Activated CD8-positive, alpha-beta memory T cell treated with anti-CD3 and anti-CD28 coated beads, Interleukin-2, amount 50 U/mL, for 48 hours (primary cell): ENCODE data around the gene C1orf105.
"Not testable (repeated sequence)": the region's sequence is repeated elsewhere in the genome, so short reads cannot be mapped to it uniquely, and the experiment has no call there.

ENCODE experiments used
- DNase-seq: peaks from one replicate; pipeline ENCODE4 v3.0.0-alpha.2; 2020

Gene C1orf105

DNA sequence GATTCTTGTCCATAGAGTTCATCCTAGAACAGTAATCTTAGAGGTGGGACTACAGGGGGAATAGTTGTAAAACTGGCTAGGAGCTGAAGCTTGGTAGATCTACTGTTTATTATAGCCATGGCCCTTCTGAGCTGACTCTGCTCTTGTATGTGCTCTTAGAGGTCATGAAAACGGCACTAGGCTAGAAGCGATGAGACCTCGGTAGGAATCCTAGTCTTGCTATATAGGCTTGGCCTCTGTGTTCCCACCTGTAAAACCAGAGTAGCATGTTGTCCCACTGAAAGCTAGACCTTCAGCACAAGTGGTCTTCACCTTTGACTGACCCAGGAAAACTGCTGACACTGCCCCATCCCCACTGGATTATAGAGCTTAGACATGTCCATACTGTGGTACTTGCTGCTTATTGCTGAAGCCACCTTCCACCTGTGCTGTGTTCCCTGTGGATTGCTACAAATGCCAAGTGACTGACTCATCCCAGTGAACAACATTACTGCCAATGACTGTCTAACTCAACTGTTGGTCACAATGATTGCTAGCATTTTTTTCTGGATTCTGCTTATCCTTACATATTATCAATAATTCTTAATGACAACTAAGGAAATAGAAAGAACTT is 46.4 kb downstream of the C1orf105 start:
- no peak for DNase-seq

DNA sequence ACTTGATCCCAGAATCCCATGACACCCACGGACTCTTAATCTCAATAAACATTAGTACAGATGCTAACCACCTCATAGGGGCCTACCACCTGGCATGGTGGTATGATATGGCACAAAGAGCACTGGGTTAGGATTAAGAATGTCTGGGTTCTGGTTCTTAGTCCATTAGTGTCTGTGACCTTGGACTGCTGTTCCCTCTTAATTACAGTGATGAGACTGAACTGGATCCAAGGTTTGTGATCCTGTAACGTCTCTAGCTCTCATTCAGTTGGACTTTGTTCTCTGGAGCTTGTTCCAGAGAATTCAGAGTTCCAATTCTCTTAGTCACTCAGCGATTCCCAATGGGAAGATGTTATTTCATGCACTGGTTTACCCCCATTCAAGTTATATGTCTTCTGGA is 47.0 kb downstream of the C1orf105 start:
- DNase-seq: no peak

DNA sequence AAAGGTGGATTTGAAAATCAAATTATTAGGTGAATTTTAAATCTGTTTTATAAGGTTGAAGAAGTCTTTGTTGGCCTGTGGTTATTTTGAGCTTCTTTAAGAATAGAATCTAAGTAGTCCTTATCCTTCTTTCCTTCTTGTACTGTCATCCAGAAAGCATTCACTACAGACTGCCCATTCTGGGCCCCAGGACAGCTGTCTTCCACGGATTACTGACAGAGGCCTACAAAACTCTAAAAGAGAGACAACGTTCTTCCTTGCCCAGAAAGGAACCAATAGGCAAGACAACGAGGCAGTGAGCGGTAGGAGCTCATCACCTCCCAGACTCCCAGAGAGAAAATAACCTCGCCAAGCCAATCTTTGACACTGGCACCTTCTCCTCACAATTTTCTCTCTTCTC is 47.8 kb downstream of the C1orf105 start:
- DNase-seq: no peak

DNA sequence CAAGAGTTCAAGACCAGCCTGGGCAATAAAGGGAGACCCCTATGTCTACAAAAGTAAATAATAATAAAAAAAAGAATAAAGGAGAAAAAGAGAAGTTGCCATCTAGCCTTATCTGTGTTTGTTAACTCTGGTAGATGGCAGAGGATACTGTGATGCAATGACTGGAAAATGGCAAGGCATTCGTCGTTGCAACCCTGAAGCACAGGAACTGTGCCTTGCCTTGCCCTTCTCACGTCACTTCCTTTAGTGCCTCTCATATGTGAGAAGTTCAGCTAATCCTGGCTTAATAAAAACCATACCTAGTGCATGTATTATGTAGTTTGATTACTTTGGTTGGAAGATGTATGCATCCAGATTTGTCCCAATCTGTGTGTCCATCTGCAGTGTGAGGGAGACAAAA is 49.2 kb downstream of the C1orf105 start:
- DNase-seq: no peak

DNA sequence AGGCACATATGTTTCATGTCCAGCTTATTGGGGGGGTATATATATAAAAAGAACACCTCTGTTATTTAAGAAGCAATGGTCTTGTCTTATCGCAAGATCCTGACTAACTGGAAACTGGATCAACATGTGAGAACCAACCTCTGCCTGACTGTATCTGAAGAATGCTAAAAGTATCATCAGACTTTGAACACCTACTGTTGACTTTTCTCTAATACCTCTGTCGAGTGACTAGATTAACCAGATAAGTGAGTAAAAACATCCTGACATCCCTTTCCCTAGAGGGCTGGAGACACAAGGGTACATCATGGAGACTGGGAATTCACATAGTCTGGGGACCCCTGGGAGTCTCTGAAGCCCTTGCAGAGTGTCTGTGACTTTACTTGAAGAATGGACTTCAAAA is 49.7 kb downstream of the C1orf105 start:
- DNase-seq: no peak

DNA sequence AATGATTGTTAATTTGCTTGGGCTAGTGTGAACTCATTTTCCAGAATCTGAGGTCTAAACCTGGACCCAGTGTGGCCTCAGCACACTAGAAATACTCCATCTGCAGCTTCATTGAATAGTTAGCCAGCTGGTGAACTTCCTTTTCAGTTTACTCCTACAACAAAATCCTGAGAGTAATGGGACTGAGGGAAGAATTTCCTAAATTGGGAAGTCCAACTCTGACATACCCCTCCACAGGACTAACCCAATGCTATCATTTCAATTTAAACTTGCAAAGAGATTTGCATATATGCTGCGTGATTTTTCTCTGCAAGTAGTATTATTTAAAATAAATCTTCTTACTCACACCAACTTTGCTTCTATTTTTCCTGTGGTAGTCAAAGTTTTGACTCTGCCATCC is 51.2 kb downstream of the C1orf105 start:
- DNase-seq: no peak

DNA sequence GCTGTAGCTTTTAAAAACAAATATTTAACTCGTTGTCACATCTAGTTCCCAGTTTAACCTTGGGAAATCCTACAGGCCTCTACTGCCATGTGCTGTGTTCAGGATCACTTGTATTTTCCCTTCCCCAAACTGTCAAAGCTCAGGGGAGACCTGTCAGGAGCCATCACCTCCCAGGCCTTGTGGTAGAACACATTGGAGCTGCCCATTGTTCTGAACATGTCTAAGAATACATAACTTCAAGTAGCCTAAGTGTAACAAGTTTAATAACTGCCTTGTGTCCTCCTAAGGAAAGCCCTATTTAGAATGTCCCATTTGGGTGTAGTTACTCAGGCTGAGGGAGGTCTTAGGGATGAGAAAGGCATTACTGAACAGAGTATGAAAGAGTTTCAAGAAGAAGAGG is 52.0 kb downstream of the C1orf105 start:
- no peak for DNase-seq

DNA sequence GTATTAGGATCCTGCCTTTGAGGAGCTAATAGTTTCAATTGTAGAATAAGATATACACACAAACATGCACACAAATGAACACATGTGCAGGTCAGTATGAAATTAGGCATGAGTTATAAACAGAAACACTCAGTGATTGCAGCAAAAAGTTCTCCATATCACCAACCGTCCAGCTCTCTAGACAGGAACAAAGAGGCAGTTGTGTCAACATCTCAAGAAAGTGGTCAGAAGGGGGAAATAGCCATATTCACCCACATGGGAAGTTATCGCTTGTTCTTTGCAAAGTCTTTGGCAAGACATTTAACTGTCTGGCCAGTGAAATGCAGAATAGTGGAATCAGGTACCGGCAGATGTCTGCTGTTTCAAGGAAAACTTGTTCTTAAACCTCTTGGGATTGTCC is 52.8 kb downstream of the C1orf105 start:
- no peak for DNase-seq

DNA sequence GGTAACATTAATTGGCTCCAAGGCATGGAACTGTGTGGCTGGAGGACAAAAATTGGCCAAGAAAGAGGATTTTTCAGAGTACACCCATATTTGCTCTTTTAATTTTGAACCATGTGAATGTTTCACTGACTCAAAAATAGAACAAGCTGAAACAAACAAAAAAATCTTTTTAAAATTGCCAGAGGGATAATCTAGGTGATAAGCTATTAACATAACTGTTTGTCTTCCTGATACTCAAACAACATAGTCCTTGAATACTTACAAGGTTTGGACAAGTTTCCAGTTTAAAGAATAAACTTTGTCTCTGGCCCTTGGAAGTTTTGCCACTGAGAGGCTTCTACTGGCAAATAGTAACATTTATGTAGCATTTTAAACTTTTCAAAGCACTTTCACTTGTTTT is 53.4 kb downstream of the C1orf105 start:
- DNase-seq: no peak

DNA sequence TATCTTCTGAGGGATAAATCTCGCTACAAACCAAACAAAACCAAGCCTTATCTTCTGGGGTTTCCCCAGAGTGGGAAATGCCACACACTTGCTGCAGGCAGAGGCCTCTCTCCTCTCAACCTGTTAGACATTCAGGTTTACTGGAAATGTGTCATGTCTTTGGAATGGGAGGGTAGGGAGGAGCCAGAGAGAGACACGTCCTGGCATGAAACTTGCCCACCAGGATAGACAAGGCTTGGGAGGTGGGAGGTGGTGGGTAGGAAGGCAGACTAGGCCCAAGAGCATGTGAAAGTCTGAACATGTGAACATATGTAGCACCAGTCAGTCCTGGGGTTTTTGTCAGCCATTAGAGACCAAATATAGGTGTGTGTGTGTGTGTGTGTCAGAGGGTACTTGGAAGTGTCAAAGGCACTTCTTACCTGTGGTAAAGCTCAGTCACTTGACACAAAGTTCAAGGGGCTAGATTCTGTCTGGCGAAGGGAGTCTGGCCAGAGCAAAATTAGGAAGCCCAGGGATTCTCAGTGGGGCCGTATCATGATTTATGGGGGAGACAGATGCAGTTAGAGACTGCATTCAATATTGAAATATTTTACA is 55.8 kb downstream of the C1orf105 start:
- no peak for DNase-seq

DNA sequence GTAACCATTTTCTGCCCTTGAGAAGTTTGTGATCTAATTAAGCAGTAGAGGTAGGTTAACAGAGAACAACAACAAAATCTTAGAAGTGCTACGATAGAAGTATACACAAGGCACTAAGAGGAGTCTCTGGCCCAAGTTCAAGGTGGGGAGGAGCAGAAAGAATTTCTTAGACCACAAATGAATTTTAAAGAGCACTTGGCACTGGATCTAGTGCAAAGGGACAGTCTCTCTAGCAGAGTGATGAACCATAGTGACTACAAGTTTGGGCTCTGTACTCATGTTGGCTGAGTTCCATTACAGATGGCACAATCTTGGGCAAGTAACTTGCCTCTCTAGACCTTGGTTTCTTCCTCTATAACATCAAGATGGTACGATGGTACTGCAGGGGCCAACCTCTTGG is 56.7 kb downstream of the C1orf105 start:
- DNase-seq: no peak

DNA sequence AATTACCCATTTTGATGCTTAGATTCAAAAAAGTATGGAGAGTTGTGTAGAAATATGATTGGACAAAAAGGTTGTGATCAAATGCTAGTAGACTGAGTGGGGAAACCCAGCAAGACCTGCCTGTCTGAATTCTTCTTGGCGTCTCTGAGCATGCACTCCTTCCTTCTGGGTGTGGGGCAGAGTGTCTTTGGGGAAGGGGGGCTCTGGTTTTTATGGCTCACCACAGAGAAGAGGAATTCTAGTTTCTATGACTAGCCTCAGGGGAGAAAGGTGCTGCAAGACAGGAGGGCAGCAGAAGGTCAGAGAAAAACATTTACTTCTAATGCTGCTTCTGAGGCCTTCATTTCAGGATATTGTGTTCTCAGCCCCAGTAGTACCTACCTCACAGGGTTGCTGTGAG is 57.3 kb downstream of the C1orf105 start:
- no peak for DNase-seq

DNA sequence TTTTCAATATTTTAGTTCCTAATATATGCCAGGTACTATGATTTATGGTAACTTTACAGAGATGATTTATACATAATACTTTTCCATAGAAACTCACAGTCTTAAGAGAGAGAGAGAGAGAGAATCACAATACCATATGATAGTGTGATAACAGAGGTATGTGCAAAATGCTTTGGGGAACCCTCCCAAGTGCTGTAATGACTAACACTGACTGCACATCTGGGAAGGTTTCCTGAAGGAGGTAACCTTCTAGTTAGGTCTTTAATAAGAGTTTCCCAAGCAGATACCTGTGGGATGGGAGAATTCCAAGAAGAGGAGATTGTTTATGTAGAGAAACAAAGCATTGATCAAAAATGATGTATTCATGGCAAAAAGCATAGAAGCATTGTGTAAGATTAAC is 58.0 kb downstream of the C1orf105 start:
- DNase-seq: no peak

DNA sequence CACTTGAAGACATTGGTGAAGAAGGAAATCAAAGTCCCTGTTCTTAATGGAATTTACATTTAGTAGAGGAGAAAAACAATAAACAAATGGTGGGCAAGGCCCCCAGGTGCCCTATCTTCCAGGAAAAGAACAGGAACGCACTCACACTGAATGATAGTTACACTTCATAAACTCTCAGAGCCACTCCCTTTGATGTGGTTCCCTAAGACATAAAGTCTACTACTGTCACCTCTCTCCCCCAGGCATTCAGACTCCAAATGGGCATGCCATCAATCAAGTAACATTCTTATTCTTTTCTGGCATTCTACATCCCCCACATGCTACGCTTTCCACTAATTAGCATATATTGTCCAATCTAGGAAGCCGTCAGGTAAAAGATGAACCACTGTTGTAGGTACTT is 59.9 kb downstream of the C1orf105 start:
- DNase-seq: no peak

DNA sequence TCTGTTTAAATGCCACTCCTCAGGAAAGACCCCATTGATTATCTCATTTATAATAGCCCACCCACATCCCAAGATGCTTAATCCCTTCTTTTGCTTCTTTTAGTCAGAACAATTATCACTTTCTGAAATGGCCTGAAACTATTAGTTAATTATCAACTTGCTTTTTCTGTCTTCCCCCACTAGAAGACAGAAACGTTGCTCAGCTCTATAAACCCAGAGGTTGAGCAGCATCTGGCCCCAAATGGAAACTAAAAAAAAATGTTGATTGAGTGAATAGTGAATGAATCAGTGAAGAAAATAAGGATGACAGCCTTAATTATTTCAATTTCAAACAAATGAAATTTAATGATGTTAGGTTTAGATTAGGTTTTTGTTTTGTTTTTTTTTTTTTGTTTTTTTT is 61.6 kb downstream of the C1orf105 start:
- no peak for DNase-seq

DNA sequence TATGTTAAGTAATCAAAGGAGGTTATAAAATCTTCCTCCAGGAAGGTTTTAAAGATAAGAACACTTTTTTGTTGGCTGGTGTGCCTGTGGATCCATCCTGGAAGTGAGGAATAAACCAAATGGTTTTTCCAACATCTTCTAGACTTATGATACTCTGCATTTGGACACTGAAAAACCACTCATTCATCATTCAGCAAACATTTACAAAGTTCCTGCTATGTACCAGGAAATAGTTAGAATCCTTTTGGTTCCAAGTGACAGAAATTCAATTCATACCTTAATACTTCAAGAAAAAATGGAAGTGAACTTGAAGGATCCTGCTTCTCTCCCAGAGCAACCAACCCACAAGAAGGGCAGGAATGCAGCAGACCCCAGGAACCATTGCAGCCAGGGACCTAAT is 63.0 kb downstream of the C1orf105 start:
- DNase-seq: no peak

DNA sequence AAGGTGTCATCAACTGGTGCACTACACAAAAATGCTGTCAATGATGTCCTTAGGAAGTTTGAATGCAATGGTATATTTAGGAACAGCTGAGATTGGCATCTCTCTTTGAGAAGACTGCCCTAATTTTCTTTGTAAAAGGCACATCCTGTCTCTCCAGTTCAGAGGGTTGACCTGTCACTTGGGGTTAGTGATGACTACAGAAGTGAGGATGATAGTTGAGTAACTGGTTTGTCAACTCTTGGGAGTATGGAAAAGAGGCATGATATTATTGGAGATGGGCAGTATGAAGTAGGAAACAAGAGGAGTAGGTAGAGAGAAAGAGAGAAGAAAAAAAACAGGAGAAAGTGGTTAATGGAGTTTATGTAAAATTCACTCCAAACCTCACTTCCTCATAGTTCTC is 63.8 kb downstream of the C1orf105 start:
- DNase-seq: no peak

DNA sequence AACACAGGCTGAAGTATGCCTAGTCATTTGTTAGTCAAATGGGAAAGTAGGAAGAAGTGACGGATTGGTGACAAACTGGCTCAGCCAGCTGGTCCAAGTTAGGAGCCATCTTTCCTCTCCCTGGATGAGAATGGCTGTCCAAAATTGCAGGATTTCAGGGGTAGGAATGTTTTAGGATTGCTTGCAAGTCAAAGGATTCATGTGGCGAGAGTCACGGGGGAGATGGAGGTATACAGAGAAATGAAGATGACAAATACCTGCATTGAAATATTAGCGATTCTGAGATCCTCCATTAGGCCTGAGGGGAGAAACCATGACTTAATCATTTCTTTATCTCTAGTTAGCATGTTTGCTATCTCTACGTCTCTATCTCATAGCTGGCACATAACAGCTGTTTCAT is 65.1 kb downstream of the C1orf105 start:
- no peak for DNase-seq

DNA sequence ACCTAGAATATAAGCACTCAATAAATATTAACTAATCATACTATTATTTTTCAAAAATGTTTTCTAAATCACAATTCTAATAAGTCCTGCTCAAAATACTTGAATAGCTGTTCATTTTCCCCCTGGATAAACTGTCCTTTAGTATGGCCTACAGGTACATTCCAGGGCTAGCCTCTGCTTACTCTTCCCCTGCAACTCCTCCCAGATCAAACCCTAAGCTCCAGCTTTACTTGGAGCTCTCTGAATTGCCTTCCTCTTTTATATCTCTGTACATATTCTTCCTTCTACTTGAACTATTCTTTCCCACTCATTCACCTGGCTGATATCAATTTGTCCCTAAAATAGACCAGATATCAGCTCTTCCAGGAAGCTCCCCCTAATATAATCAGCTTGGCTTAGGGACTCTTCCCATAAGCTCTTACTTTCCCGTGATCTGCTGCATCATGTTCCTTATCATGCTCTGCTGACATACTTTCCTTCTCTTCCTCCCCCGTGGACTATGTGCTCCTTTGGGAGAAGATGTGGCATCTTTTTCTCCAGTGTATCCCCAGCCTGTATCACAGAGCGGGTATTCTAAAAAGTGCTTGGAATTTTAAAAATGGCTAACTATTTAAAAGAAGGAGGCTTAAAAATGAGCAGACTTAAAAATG is 66.4 kb downstream of the C1orf105 start:
- DNase-seq: no peak

DNA sequence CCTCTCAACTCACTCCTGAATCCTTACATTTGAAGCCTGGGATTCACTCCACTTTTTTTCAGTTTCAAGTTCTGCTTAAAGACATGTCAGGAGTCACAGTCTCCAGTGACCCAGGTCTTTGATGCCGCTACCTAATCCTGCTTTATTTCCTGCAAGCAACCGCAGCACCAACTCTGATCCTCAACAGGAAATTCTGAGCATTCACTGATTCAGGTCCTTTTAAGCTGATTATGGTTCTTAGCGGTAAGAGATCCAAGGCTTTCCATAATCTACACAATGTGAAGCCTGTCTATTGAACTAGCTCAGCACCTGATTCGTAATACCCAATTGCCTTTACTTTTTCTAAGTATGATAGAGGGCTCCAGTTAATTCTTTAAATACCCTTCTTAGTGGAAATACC is 67.1 kb downstream of the C1orf105 start:
- no peak for DNase-seq

DNA sequence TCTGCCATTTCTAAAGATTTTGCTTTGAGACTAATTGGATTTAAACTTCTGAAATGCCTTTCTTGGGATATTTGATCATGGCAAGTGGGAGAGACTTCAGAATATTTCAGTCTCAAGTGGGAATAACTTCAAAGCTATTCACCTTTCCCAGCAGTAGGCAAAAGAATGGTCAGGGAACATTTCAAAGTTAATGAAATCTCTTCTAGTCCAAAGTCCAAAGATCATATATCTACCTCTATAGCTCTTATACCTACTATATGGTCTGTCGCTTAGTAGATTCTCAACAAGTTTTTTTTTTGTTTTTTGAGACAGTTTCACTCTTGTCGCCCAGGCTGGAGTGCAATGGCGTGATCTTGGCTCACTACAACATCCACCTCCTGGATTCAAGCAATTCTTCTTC is 67.9 kb downstream of the C1orf105 start:
- no peak for DNase-seq

DNA sequence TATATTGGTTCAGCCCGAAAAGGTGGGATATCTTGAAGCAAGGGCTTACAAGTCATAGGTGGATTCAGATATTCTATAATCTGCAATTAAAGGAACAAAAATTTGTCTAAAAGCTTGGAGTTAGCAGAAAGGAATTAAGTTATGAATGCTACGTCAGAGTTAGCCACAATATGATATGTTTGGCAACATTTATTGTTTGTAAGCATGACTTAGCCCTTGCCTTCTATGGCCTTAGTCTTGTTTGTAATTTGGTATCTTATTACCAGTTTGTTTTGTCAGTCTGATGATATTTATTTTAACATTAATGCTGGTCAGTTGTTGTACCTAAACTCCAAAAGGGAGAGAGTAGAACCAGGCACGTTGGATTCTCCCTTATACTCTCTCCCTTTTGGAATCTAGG is 69.4 kb downstream of the C1orf105 start:
- DNase-seq: no peak

DNA sequence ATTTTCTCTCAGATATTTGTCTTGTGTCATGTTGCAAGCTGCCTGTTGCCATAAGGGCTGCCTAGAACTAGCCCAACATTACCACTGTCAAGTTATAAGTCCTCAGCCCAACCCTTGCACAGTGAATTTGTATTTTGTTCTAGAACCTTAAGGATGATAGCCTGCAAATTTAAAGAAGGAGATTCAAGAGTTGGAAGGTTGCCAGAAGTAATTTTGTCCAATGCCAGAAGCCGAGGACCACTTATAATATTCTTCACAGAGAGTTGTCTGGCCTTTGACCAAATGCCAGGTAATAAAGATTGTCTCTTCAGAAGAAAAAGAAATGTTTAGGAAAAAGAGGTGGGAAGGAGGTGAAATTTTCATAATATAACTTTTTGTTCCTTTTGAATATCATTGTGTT is 71.9 kb downstream of the C1orf105 start:
- no peak for DNase-seq

DNA sequence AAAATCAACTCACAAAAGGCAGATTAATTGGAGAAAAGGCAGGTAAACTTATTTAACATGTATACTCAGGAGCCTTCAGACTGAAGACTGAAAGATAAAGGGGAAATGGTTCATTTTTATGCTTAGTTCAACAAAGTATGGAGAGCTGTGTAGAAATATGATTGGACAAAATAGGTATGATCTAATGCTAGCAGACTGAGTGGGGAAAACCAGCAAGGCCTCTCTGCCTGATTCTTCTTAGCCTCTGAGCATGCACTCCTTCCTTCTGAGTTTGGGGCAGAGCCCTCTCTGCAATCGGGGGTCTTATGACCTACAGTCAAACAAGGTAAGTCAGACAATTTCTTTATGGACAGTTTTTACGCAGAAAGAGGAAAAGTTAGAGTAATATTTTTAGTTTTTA is 73.7 kb downstream of the C1orf105 start:
- DNase-seq: no peak

DNA sequence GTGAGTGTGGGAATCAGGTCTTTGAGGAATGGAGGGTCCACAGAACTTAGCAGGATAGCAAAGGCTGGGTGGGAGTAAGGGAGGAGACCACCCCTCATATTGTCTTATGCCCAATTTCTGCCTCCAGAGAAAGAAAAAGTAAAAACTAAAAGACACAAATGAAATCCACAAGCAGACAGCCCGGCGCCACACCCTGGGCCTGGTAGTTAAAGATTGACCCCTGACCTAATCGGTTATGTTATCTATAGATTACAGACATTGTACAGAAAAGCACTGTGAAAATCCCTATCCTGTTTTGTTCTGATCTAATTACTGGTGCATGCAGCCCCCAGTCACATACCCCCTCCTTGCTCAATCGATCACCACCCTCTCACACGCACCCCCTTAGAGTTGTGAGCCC is 75.6 kb downstream of the C1orf105 start:
- not testable (repeated sequence) for DNase-seq
